ENCODE measurements around the gene TTC21A. TPM values are rescaled to one million over a fixed set of nuclear protein-coding genes. Genes with fewer than 3 reads are reported as not detected.

Gene TTC21A
- total and polyA plus RNA-seq, 7 donors = 0.60 to 7.1 (median 4.3) TPM

DNA sequence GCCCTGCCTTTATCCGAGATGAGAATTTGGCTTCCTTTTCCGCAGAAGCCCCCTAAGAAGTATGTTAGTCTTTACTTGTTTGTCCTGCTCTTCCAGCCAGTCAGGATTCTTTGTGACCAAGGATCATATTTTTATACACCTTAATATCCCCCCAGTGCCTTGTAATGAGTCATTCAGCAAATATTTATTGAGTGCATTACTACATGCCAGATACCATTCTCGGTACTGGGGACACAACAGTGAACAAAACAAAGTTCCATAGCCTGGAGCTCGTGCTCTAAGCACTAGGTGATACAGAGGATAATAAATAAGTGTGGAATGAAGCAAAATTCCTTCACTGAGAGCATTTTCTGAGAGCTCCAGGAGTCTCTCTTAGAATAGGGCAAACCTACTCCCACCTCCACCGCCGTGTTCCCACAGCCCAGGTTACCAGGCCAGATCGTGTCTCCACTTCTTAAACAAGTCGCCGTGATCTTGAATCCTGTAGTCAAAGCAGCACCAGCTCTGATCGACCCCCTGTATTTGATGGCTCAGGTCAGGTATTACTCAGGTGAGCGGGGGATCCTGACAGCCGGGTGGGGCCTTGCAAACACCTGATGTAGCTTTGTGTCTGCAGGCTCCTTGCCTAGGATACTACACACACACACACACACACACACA is 18.5 kb downstream of the TTC21A start:
- H3K4me1 ChIP-seq = peaks cover 0 to 14% (median 10%) of the 10 kb centered on the region in 4 donors
- DNase-seq = peak; percentile 43
- peak overlapping the region; percentile 18 to 65 (median 28) for H3K27ac ChIP-seq
- no peak overlapping the region for H3K4me3 ChIP-seq
- H3K27me3 ChIP-seq = no peaks in the 10 kb centered on the region
- intact Hi-C loops (cut with DNase I) = loop anchor here (1.0 to 5.0 kb wide), 2 partner anchors 66 to 162 kb away; partner anchors contain the start of gene XIRP1
- 44 to 72% methylated on average over 12 of the region's 12 CpGs for WGBS, 2 donors
- no peaks in the 10 kb centered on the region for H3K36me3 ChIP-seq
- no peak for TF ChIP-seq EP300 (IDR thresholded peaks at IDR 0.05)
- no peak for TF ChIP-seq POLR2AphosphoS5 (IDR thresholded peaks at IDR 0.05)
- TF ChIP-seq, protein P1, sequence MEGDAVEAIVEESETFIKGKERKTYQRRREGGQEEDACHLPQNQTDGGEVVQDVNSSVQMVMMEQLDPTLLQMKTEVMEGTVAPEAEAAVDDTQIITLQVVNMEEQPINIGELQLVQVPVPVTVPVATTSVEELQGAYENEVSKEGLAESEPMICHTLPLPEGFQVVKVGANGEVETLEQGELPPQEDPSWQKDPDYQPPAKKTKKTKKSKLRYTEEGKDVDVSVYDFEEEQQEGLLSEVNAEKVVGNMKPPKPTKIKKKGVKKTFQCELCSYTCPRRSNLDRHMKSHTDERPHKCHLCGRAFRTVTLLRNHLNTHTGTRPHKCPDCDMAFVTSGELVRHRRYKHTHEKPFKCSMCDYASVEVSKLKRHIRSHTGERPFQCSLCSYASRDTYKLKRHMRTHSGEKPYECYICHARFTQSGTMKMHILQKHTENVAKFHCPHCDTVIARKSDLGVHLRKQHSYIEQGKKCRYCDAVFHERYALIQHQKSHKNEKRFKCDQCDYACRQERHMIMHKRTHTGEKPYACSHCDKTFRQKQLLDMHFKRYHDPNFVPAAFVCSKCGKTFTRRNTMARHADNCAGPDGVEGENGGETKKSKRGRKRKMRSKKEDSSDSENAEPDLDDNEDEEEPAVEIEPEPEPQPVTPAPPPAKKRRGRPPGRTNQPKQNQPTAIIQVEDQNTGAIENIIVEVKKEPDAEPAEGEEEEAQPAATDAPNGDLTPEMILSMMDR (IDR thresholded peaks at IDR 0.05) = no peak
- TF ChIP-seq POLR2A (IDR thresholded peaks at IDR 0.05) = no peak
- no peaks in the 10 kb centered on the region for H3K9me3 ChIP-seq

DNA sequence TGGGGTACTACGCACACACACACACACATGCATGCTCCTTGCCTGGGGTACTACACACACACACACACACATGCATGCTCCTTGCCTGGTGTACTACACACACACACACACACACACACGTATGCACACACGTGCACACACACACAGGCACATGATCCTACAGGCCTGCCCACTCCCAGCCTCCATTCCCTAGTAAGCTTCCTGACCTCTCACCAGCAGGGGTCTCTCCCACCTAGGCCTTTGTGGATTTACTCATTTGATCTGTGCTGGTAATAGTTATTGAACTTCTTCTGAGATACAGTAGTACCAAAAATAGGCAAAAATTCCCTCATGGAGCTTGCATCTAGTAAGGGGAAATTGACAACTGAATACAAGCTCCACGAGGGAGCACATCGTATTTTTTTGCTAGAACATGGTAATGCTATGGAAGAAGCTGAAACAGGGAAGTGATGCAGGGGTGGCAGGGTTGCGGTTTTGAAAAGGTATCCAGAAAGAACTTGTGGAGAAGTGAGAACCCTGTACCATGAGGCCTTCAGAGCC is 19.1 kb downstream of the TTC21A start:
- Histone ChIP-seq H3K36me3 (no peaks in the 10 kb centered on the region), H3K4me3 (no peak overlapping the region), H3K27me3 (no peaks in the 10 kb centered on the region), H3K4me1 (peaks cover 0 to 14% (median 10%) of the 10 kb centered on the region in 4 donors), H3K9me3 (no peaks in the 10 kb centered on the region), H3K27ac (peak overlapping the region in 1 of 4 donors; percentile 65)
- 51 to 54% methylated on average over 6 of the region's 6 CpGs for WGBS, 2 donors
- intact Hi-C loops (cut with DNase I) = loop anchor here (1.0 to 5.0 kb wide), 2 partner anchors 66 to 162 kb away; partner anchors contain the start of gene XIRP1
- DNase-seq = peak; percentile 70
- TF ChIP-seq, protein P1 (IDR thresholded peaks at IDR 0.05) = peak; percentile 56 to 86 (median 67)
- TF ChIP-seq EP300 (IDR thresholded peaks at IDR 0.05) = no peak
- no peak for TF ChIP-seq POLR2A (IDR thresholded peaks at IDR 0.05)

DNA sequence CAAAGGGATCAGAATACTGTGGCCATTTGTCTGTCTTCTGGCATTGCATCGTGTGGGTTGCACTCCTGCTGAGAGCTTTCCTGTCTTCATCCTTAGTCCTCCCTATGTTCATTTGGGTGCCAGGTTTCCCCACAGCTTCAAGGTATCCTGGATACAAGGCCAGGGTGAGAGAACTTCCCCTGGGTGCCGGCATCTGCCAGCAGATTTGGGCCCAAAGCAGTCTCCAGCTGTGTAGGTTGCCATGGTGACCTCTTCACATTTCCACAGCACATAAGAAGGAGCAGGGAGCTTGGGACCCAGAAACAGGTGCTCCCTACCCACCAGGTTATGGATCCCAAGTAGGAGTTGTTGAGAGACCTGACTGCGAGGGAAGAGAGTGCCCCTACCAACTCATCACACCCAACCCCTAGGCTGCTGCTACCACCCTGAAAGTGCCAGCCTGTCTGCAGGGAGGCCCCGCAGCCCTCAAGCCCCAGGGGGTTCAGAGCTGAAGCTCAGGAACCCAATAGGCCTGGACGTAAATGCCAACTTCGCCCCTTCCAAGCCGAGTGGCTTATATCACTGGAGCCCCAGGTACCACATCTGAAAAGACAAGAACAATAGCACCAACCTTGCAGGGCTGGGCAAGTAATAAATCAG is 19.9 kb downstream of the TTC21A start:
- no peaks in the 10 kb centered on the region for H3K36me3 ChIP-seq
- H3K4me1 ChIP-seq = peaks cover 0 to 14% (median 10%) of the 10 kb centered on the region in 4 donors
- no peak overlapping the region for H3K4me3 ChIP-seq
- no peak for TF ChIP-seq EP300 (IDR thresholded peaks at IDR 0.05)
- no peak for TF ChIP-seq POLR2A (IDR thresholded peaks at IDR 0.05)
- TF ChIP-seq, protein P1 (IDR thresholded peaks at IDR 0.05) = no peak
- TF ChIP-seq POLR2AphosphoS5 (IDR thresholded peaks at IDR 0.05) = no peak
- peak overlapping the region in 1 of 4 donors; percentile 3 for H3K27ac ChIP-seq
- no peaks in the 10 kb centered on the region for H3K27me3 ChIP-seq
- WGBS, 2 donors = 74 to 90% methylated on average over 7 of the region's 7 CpGs
- H3K9me3 ChIP-seq = no peaks in the 10 kb centered on the region
- peak; percentile 44 for DNase-seq
- intact Hi-C loops (cut with DNase I) = loop anchor here (5.0 kb wide), 1 partner anchor 65 kb away; the partner anchor contains the start of gene XIRP1

DNA sequence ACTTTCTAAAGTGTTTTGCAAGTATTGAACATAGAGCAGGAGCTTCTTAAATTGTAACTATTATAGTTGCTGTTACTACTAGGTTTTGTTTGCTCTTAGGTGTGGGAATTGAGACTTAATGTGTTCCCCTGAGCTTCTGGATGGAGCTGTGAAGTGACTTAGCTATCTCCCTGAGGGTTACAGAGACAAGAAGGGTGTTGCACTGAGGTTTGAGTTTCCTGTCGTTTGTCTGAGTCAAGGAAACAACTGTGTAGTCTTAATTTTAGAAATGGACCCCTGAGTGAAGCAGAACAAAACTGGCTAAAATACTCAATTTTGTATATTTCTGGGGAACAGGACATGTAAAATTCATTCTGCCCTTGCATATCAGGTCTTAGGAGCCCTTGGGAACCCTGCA is 20.4 kb downstream of the TTC21A start:
- intact Hi-C loops (cut with DNase I) = loop anchor here (5.0 kb wide), 1 partner anchor 64 kb away; the partner anchor contains the start of gene XIRP1
- no peak for DNase-seq
- TF ChIP-seq POLR2AphosphoS5 (IDR thresholded peaks at IDR 0.05) (no peak), POLR2A (IDR thresholded peaks at IDR 0.05) (no peak), EP300 (IDR thresholded peaks at IDR 0.05) (no peak)
- TF ChIP-seq, protein P1 (IDR thresholded peaks at IDR 0.05) = no peak
- Histone ChIP-seq H3K36me3 (no peaks in the 10 kb centered on the region), H3K27ac (no peak overlapping the region), H3K27me3 (no peaks in the 10 kb centered on the region), H3K9me3 (no peaks in the 10 kb centered on the region), H3K4me3 (no peak overlapping the region), H3K4me1 (peaks cover 0 to 14% (median 10%) of the 10 kb centered on the region in 4 donors)
- 28 to 46% methylated on average over 1 of the region's 1 CpG for WGBS, 2 donors

Measured in sigmoid colon (tissue), 7 donors.